ENCODE data around the gene ANAPC7.
A peak's percentile ranks its signal among the peaks of the same experiment; 100 is the strongest.
"Not testable (repeated sequence)": the region's sequence is repeated elsewhere in the genome, so short reads cannot be mapped to it uniquely, and the experiment has no call there.

DNA sequence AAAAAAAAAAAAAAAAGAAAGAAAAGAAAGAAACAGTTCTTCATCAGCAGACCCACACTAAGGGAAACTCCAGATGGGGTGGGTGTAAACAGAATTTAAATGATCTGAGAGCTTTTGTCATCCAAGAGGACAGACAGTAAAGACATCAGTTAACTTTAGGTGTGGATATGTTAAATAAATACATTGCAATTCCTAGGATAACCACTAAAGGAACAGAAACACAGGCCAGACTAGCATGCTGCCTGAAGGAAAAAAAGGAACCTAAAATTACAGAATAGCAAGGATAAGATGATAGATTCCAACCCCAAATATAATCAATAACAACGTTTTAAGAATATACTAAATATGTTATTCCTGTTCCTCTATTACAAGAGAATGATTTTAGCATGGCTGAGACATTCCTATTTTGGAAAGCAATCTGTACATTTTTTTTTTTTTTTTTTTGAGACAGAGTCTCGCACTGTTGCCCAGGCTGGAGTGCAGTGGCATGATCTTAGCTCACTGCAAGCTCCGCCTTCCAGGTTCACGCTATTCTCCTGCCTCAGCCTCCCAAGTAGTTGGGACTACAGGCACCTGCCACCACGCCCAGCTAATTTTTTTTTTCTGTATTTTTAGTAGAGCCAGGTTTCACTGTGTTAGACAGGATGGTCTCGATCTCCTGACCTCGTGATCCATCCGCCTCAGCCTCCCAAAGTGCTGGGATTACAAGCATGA is 45.0 kb downstream of the ANAPC7 start:
- peak in 5 of 12 donors; percentile 8 to 35 (median 14) for TF ChIP-seq CTCF (IDR thresholded peaks at IDR 0.05)
- not testable (repeated sequence) for TF ChIP-seq POLR2A (IDR thresholded peaks at IDR 0.05)
